ENCODE measurements around the gene FGF9.

DNA sequence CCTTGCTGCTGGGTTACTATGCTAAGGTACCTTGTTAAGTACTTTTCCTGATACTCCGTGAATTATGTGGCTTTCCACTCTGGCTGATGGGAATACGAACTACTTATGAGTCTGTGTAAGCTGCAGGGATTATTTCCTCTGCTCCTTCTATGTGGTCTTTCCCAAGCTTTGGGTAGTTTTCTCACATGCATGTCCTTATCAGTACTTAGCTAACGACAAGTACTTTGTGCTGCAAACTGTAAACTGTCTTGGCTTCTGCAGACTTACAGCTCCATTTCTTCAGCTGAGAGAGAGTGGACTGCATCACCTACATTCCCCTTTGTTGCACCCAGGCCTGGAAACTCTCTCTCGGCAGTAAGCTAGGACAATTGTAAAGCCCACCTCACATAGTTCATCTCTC, 76.6 kb downstream of the FGF9 start:
- TF ChIP-seq POLR2A (IDR thresholded peaks at IDR 0.05): no peak
- TF ChIP-seq, protein P1, sequence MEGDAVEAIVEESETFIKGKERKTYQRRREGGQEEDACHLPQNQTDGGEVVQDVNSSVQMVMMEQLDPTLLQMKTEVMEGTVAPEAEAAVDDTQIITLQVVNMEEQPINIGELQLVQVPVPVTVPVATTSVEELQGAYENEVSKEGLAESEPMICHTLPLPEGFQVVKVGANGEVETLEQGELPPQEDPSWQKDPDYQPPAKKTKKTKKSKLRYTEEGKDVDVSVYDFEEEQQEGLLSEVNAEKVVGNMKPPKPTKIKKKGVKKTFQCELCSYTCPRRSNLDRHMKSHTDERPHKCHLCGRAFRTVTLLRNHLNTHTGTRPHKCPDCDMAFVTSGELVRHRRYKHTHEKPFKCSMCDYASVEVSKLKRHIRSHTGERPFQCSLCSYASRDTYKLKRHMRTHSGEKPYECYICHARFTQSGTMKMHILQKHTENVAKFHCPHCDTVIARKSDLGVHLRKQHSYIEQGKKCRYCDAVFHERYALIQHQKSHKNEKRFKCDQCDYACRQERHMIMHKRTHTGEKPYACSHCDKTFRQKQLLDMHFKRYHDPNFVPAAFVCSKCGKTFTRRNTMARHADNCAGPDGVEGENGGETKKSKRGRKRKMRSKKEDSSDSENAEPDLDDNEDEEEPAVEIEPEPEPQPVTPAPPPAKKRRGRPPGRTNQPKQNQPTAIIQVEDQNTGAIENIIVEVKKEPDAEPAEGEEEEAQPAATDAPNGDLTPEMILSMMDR (IDR thresholded peaks at IDR 0.05): no peak

Measured in vagina (tissue), 2 donors.